DOHH2 (cell line): Measurements from ENCODE around the gene LINS1.

Experiments used
- CTCF ChIP-seq: fragments of 200-600 bp; sonication (generic); IDR thresholded peaks from one replicate; pipeline ENCODE4 v1.5.1; 2014; ENCODE audit warnings: antibody characterized with exemption, mild to moderate bottlenecking, low read depth, low read length; ENCODE audit not compliant: poor library complexity, severe bottlenecking
- EZH2phosphoT487 ChIP-seq: fragments of 200-600 bp; sonication (generic); IDR thresholded peaks from 2 replicates; pipeline ENCODE4 v1.6.1; 2017; ENCODE audit warnings: borderline replicate concordance, mild to moderate bottlenecking, antibody characterized with exemption, low read length, moderate library complexity, mixed read lengths

GRCh38 chr15:100517846-100518245 is 84.1 kb downstream of the LINS1 start:
- TF ChIP-seq CTCF (no peak), EZH2phosphoT487 (no peak)
